ENCODE results near the gene SPECC1.

GRCh38 chr17:20253323-20253722, 244.2 kb downstream of the SPECC1 start:
- TF ChIP-seq, protein P1, sequence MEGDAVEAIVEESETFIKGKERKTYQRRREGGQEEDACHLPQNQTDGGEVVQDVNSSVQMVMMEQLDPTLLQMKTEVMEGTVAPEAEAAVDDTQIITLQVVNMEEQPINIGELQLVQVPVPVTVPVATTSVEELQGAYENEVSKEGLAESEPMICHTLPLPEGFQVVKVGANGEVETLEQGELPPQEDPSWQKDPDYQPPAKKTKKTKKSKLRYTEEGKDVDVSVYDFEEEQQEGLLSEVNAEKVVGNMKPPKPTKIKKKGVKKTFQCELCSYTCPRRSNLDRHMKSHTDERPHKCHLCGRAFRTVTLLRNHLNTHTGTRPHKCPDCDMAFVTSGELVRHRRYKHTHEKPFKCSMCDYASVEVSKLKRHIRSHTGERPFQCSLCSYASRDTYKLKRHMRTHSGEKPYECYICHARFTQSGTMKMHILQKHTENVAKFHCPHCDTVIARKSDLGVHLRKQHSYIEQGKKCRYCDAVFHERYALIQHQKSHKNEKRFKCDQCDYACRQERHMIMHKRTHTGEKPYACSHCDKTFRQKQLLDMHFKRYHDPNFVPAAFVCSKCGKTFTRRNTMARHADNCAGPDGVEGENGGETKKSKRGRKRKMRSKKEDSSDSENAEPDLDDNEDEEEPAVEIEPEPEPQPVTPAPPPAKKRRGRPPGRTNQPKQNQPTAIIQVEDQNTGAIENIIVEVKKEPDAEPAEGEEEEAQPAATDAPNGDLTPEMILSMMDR (IDR thresholded peaks at IDR 0.05): no peak
- no peak for TF ChIP-seq POLR2A (IDR thresholded peaks at IDR 0.05)

All from gastroesophageal sphincter (tissue), 3 donors.